A673 (cell line): Measurements from ENCODE around the gene SLC26A5. TPM values are rescaled to one million over a fixed set of nuclear protein-coding genes. Genes with fewer than 3 reads are reported as not detected.

Source experiments
- BruUV-seq: library from RNA; stranded (reverse); fragments of 400-500 nt; replicated peaks from 2 replicates; lab custom pipeline; 2021; lab: Mats Ljungman, UMichigan
- CTCF ChIA-PET: fragments of 300-600 bp; sonication (Branson Sonifier 250); formaldehyde crosslinking; loops from one replicate; lab custom pipeline; 2022; ENCODE audit warnings: antibody characterized with exemption; lab: Charles Lee
- POLR2A ChIA-PET: fragments of 300-600 bp; sonication (Branson Sonifier 250); formaldehyde crosslinking; loops from one replicate; lab custom pipeline; 2022; ENCODE audit warnings: antibody characterized with exemption; ENCODE audit not compliant: low non-redundant PET; lab: Charles Lee
- DNase-seq: peaks from one replicate; pipeline ENCODE4 v3.0.0-alpha.2; 2015; ENCODE audit warnings: low spot score
- H3K27ac ChIP-seq: fragments of 200-600 bp; sonication (generic); 2 replicates; pipeline ENCODE4 v1.5.1; 2016; ENCODE audit warnings: mixed run types, low read depth, mild to moderate bottlenecking, mixed read lengths, antibody characterized with exemption, low read length; ENCODE audit not compliant: poor library complexity, severe bottlenecking
- H3K27me3 ChIP-seq: fragments of 200-600 bp; sonication (generic); replicated peaks from 2 replicates; pipeline ENCODE4 v1.6.1; 2017; ENCODE audit warnings: mixed run types, low read depth, mild to moderate bottlenecking, mixed read lengths, antibody characterized with exemption, low read length; ENCODE audit not compliant: insufficient read depth, poor library complexity
- H3K36me3 ChIP-seq: fragments of 200-600 bp; sonication (generic); 2 replicates; pipeline ENCODE4 v1.6.1; 2016; ENCODE audit warnings: mixed run types, mild to moderate bottlenecking, mixed read lengths, antibody characterized with exemption, low read length; ENCODE audit not compliant: insufficient read depth, poor library complexity, severe bottlenecking
- H3K4me1 ChIP-seq: fragments of 200-600 bp; sonication (generic); 2 replicates; pipeline ENCODE4 v1.6.1; 2017; ENCODE audit warnings: mixed run types, mild to moderate bottlenecking, mixed read lengths, antibody characterized with exemption, low read length; ENCODE audit not compliant: insufficient read depth, poor library complexity, severe bottlenecking
- H3K4me3 ChIP-seq: fragments of 200-600 bp; sonication (generic); 2 replicates; pipeline ENCODE4 v1.5.1; 2016; ENCODE audit warnings: low read depth, mixed run types, mild to moderate bottlenecking, mixed read lengths, low read length; ENCODE audit not compliant: poor library complexity, severe bottlenecking
- H3K9me3 ChIP-seq: fragments of 200-600 bp; sonication (generic); 2 replicates; pipeline ENCODE4 v1.6.1; 2016; ENCODE audit warnings: mixed run types, low read depth, mild to moderate bottlenecking, mixed read lengths, antibody characterized with exemption, low read length; ENCODE audit not compliant: poor library complexity, severe bottlenecking
- EZH2 ChIP-seq: fragments of 200-600 bp; sonication (generic); IDR thresholded peaks from 2 replicates; pipeline ENCODE4 v1.6.1; 2017; ENCODE audit warnings: borderline replicate concordance, low read depth, mild to moderate bottlenecking, mixed read lengths, antibody characterized with exemption, low read length; ENCODE audit not compliant: poor library complexity, severe bottlenecking
- intact Hi-C: fragments of 100-400 bp; cut with micrococcal nuclease; formaldehyde crosslinking; loops from one replicate; pipeline ENCODE4 v1.10.0; 2022; ENCODE audit not compliant: unreplicated experiment
- total RNA-seq: library from RNA; stranded (reverse); gene quantifications from 2 replicates; pipeline ENCODE4 v1.2.3, GENCODE V29; 2021
- TF ChIP-seq, protein P1 (sequence below): fragments of 300-800, 200-600 bp; sonication (generic); conservative IDR thresholded peaks from 2 replicates; pipeline ENCODE4 v1.5.1; 2017; ENCODE audit warnings: low read depth, mild to moderate bottlenecking, antibody characterized with exemption, low read length, moderate library complexity, mixed read lengths

SLC26A5 gene
- total RNA-seq, 1 experiment from 2014 or later, result not detected

DNA sequence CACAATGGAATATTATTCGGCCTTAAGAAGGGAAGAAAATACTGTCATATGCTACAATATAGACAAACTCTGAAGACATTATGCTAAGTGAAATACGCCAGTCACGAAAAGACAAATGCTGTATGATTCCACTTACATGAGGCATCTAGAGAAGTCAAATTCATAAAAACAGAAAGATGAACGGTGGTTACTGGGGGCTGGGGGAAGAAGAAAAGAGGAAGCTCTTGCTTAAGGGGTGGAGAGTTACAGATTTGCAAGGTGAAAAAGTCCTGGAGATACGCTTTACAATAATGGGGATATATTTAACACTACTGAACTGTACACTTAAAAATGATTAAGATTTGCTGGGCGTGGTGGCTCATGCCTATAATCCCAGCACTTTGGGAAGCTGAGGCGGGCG is 49.5 kb downstream of the SLC26A5 start:
- Histone ChIP-seq H3K4me3 (no peak overlapping the region), H3K36me3 (no peaks in the 10 kb centered on the region), H3K27me3 (no peaks in the 10 kb centered on the region), H3K4me1 (no peaks in the 10 kb centered on the region), H3K27ac (no peak overlapping the region), H3K9me3 (no peaks in the 10 kb centered on the region)
- DNase-seq, result no peak
- ChIA-PET CTCF (no interaction called here), POLR2A (no interaction called here)
- TF ChIP-seq EZH2, result no peak
- TF ChIP-seq, protein P1, sequence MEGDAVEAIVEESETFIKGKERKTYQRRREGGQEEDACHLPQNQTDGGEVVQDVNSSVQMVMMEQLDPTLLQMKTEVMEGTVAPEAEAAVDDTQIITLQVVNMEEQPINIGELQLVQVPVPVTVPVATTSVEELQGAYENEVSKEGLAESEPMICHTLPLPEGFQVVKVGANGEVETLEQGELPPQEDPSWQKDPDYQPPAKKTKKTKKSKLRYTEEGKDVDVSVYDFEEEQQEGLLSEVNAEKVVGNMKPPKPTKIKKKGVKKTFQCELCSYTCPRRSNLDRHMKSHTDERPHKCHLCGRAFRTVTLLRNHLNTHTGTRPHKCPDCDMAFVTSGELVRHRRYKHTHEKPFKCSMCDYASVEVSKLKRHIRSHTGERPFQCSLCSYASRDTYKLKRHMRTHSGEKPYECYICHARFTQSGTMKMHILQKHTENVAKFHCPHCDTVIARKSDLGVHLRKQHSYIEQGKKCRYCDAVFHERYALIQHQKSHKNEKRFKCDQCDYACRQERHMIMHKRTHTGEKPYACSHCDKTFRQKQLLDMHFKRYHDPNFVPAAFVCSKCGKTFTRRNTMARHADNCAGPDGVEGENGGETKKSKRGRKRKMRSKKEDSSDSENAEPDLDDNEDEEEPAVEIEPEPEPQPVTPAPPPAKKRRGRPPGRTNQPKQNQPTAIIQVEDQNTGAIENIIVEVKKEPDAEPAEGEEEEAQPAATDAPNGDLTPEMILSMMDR, result no peak
- intact Hi-C loops, result no loop called here
- no TSS peak for BruUV-seq

DNA sequence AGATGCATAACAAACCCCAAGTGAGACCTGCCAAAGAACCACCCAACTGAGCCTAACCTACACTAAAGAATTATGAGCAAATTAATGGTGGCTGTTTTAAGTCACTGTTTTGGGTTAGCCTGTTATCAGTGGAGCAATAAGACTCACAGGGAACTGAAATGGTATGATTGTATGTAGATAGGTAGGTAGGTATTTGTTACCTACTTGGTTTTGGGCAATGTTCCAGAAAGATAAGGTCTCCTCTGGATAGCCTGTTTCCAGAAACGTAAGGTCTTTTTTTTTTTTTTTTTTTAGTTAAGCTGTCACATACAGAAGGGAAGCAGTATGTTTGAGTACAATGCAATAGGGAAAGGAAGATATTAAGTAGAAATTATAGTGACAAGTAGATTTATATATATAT is 50.9 kb downstream of the SLC26A5 start:
- H3K27ac ChIP-seq, result no peak overlapping the region
- BruUV-seq, result no TSS peak
- CTCF ChIA-PET, result interaction anchor here (0.6 kb wide), 1 partner anchor 575 kb away, joined by 3 read pairs; no protein-coding TSS in a partner anchor
- no peaks in the 10 kb centered on the region for H3K9me3 ChIP-seq
- DNase-seq, result no peak
- no peaks in the 10 kb centered on the region for H3K4me1 ChIP-seq
- intact Hi-C loops, result no loop called here
- no peaks in the 10 kb centered on the region for H3K27me3 ChIP-seq
- H3K36me3 ChIP-seq, result no peaks in the 10 kb centered on the region
- TF ChIP-seq, protein P1, result no peak
- TF ChIP-seq EZH2, result no peak
- no peak overlapping the region for H3K4me3 ChIP-seq
- POLR2A ChIA-PET, result no interaction called here

DNA sequence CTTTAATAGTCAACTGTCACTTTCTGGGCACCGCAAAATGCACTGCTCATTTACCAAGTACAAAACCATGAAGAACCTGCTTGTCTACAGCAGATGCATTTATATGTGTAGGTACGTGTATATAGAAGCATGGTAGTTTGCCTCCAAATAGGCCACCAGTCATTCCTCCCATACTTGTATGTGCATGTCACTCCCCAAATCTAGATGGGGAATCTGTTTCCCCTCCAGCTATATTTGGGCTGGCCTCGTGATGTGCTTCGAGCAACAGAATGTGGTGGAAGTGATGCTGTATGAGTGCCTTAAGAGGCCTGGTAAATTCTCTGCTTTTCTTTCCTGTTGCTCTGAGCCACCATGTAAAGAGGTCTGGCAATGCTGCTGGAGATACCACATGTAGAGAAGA is 51.4 kb downstream of the SLC26A5 start:
- CTCF ChIA-PET, result no interaction called here
- no peak for TF ChIP-seq EZH2
- TF ChIP-seq, protein P1, result no peak
- no peak overlapping the region for H3K4me3 ChIP-seq

More for the DNA sequence above, 51.4 kb downstream of the SLC26A5 start:
- no peaks in the 10 kb centered on the region for H3K9me3 ChIP-seq
- no peak overlapping the region for H3K27ac ChIP-seq
- H3K4me1 ChIP-seq, result no peaks in the 10 kb centered on the region
- H3K27me3 ChIP-seq, result no peaks in the 10 kb centered on the region
- POLR2A ChIA-PET, result no interaction called here
- no TSS peak for BruUV-seq
- intact Hi-C loops, result no loop called here
- no peaks in the 10 kb centered on the region for H3K36me3 ChIP-seq
- no peak for DNase-seq
